ENCODE data around the gene FBXO45. TPM values are rescaled to one million over a fixed set of nuclear protein-coding genes. Genes with fewer than 3 reads are reported as not detected.

The FBXO45 gene
- total RNA-seq, 1 experiment from 2014 or later: 18.6 TPM

DNA sequence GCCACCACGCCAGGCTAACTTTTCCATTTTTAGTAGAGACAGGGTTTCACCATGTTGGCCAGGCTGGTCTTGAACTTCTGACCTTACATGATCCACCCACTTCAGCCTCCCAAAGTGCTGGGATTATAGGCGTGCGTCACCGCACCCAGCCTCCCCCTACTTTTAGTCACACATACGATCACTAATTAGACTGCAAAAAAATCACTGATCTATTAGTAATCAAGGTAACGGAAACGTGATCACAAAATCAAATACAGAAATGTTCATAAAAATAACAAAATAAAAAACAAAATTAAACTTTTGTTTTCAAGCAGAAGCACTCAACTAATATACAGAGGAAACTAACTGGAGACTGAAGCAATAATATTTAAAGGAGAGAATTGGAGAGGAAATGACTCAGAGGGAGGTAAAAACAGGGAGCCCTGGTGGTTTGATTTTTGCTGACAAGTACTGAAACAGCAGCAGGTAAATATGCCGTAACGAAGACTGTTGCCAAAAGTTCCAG lies 4.7 kb upstream of the FBXO45 start:
- Histone ChIP-seq H3K4ac (ENCODE audit: low read depth, low read length) (no peak overlapping the region), H2AFZ (ENCODE audit: low read length) (no peak overlapping the region), H3K23ac (ENCODE audit: insufficient read length, low read depth, low read length) (no peak overlapping the region), H3K56ac (ENCODE audit: insufficient read length, low read depth, low read length) (no peak overlapping the region), H2BK120ac (ENCODE audit: low read depth, low read length, poor library complexity, severe bottlenecking) (no peak overlapping the region), H3K79me2 (ENCODE audit: insufficient read depth, low read length) (no peaks in the 10 kb centered on the region), H3K27ac (ENCODE audit: insufficient read length, low read depth, low read length) (no peak overlapping the region), H3K14ac (ENCODE audit: insufficient read depth, low read length) (no peak overlapping the region), H2BK15ac (ENCODE audit: low read depth, low read length) (no peak overlapping the region), H4K5ac (ENCODE audit: insufficient read length, low read depth, low read length) (no peak overlapping the region), H2BK5ac (ENCODE audit: insufficient read length, low read length) (no peak overlapping the region), H4K8ac (replicated peaks; ENCODE audit: insufficient read length, low read depth, low read length) (no peak overlapping the region), H2BK20ac (ENCODE audit: low read depth, low read length, poor library complexity, severe bottlenecking) (no peak overlapping the region), H3K79me1 (ENCODE audit: insufficient read depth, low read depth, low read length, poor library complexity, severe bottlenecking) (peaks cover 4% of the 10 kb centered on the region), H3K4me1 (ENCODE audit: insufficient read depth, low read length) (peaks cover 2% of the 10 kb centered on the region; the same call in 1 of the 2 replicates), H3T11ph (ENCODE audit: low read length) (no peak overlapping the region), H3K9me3 (ENCODE audit: control insufficient read depth, low read depth, low read length) (no peaks in the 10 kb centered on the region), H2AK5ac (ENCODE audit: insufficient read length, low read length) (no peak overlapping the region), H3K18ac (ENCODE audit: insufficient read length, low read depth, low read length) (no peak overlapping the region), H3K9ac (ENCODE audit: extremely low read depth, insufficient read length, low read length) (no peak overlapping the region), H4K91ac (ENCODE audit: insufficient read length, low read depth, low read length) (no peak overlapping the region), H3K23me2 (ENCODE audit: insufficient read length, low read depth, low read length, poor library complexity, severe bottlenecking) (peaks cover 4% of the 10 kb centered on the region), H3K4me2 (ENCODE audit: insufficient read depth, insufficient read length, low read length) (no peak overlapping the region), H4K20me1 (ENCODE audit: control insufficient read depth, insufficient read depth, insufficient read length) (no peaks in the 10 kb centered on the region), H3K27me3 (ENCODE audit: insufficient read depth, low read length) (no peaks in the 10 kb centered on the region), H2BK12ac (ENCODE audit: insufficient read length, low read depth, low read length) (no peak overlapping the region)
- TF ChIP-seq, protein P1, sequence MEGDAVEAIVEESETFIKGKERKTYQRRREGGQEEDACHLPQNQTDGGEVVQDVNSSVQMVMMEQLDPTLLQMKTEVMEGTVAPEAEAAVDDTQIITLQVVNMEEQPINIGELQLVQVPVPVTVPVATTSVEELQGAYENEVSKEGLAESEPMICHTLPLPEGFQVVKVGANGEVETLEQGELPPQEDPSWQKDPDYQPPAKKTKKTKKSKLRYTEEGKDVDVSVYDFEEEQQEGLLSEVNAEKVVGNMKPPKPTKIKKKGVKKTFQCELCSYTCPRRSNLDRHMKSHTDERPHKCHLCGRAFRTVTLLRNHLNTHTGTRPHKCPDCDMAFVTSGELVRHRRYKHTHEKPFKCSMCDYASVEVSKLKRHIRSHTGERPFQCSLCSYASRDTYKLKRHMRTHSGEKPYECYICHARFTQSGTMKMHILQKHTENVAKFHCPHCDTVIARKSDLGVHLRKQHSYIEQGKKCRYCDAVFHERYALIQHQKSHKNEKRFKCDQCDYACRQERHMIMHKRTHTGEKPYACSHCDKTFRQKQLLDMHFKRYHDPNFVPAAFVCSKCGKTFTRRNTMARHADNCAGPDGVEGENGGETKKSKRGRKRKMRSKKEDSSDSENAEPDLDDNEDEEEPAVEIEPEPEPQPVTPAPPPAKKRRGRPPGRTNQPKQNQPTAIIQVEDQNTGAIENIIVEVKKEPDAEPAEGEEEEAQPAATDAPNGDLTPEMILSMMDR (conservative IDR thresholded peaks at IDR 0.05): no peak
- Mint-ChIP-seq H3K4me1 (peaks cover 3 to 9% of the 10 kb centered on the region in 2 experiments), H3K27ac (peak overlapping the region in 1 of 3 experiments; percentile 64; a peak in 1 of 7 replicates), H3K4me3 (no peak overlapping the region), H3K27me3 (ENCODE audit: low read depth) (no peaks in the 10 kb centered on the region), H3K36me3 (ENCODE audit: insufficient read depth in 1 of 3, low read depth in 3 of 3) (peaks cover 6 to 21% (median 19%) of the 10 kb centered on the region in 3 experiments; a peak in 5 of 7 replicates), H3K9me3 (no peaks in the 10 kb centered on the region; a peak in 1 of 5 replicates)
- DNase-seq: no peak
- no CpG with 5 or more reads among the region's 9 CpGs for WGBS (ENCODE audit: extremely low coverage, insufficient read length, low lambda C conversion rate)

Measured in H9 (cell line).